Stimulated activated CD4-positive, alpha-beta T cell treated with anti-CD3 and anti-CD28 coated beads, Interleukin-12 subunit alpha, Interleukin-12 subunit beta, amount 100 ng/mL, for 48 hours (primary cell): ENCODE measurements around the gene CAPRIN2.

ENCODE experiments used
- DNase-seq, 3 donors: peaks; one replicate each; pipeline ENCODE4 v3.0.0-alpha.2; 2020; ENCODE audit warnings: low read depth in 2 of 3, low spot score in 1 of 3

Gene CAPRIN2, protein sequence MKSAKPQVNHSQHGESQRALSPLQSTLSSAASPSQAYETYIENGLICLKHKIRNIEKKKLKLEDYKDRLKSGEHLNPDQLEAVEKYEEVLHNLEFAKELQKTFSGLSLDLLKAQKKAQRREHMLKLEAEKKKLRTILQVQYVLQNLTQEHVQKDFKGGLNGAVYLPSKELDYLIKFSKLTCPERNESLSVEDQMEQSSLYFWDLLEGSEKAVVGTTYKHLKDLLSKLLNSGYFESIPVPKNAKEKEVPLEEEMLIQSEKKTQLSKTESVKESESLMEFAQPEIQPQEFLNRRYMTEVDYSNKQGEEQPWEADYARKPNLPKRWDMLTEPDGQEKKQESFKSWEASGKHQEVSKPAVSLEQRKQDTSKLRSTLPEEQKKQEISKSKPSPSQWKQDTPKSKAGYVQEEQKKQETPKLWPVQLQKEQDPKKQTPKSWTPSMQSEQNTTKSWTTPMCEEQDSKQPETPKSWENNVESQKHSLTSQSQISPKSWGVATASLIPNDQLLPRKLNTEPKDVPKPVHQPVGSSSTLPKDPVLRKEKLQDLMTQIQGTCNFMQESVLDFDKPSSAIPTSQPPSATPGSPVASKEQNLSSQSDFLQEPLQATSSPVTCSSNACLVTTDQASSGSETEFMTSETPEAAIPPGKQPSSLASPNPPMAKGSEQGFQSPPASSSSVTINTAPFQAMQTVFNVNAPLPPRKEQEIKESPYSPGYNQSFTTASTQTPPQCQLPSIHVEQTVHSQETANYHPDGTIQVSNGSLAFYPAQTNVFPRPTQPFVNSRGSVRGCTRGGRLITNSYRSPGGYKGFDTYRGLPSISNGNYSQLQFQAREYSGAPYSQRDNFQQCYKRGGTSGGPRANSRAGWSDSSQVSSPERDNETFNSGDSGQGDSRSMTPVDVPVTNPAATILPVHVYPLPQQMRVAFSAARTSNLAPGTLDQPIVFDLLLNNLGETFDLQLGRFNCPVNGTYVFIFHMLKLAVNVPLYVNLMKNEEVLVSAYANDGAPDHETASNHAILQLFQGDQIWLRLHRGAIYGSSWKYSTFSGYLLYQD

DNA sequence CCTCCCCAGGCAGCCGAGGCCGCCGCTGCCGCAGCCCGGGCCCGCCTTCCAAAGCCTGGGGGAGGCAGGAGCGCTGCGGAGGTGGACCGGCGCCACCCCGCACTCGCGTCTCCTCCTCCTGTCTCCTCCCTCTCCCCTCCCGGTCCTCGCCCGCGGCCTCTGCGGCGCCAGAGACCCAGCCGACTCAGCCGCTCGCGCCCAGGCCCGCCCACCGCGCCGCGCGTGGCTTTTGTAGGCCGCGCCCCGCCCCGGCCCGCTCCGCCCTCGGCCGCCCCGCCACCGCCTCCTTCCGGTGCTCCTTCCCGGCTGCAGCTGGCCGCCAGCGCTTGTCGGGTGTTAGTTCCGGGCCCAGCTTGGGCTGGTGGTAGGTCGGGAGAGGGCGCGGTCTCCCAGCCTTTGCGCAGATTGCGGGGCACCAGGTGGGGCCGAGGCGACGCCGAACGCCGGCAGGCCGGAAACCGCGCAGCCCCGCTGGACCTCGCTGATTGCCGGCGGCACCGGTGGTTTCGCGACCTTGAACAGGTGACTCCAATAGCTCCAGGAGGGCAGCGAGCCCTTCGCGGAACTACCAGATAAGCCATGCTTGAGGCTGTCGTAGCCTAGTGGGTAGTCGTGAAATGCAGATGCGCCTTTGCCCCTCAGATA, at the start of gene CAPRIN2:
Gene CAPRIN2 (minus strand): TSS at position 202 of the 645 bp plus-strand sequence. CDS start 1,431 bp downstream, outside the sequence.
- peak; percentile 85 to 92 (median 86) for DNase-seq

DNA sequence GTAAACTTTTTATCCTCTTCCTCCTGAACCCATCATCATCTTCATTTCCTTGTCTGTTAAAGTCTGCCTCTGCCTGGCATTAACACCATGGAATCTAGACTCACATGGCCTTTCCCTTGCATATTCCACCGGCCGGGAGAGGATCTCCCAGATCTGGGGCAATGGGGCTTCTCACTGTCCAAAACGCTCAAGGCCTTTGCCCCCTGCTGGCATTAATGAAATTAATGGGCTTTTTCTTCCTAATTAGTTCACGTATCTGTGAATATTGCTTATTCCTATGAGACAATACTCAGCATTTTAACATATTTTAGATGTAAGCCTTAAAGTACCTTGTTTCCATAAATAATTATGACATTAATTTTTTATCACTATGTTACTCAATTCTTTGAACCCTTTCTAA, 42.9 kb upstream of the CAPRIN2 start:
- no peak for DNase-seq

DNA sequence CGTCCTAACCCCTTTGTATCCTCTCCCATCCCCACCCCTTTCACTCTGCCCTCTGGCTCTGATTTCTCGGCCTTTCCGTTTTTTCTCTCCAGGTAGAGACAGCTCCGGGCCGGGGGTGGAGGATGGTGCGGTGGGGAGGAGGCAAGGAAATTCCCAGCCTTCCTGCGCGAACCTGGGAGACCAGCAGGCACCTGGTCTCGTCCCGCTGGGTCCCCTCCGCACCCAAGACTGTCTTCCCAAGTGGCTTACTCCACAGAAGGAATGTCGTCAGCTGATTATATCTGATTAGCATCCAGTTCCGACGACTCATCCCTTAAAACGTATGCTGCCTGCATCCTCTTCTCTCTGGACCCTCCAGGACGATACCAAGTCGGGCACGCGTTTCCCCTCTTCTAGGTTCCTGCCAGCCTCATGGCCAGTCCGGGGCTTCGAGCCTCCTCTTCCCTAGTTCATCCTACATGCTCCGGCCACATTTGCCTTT, 42.2 kb upstream of the CAPRIN2 start:
- no peak for DNase-seq

DNA sequence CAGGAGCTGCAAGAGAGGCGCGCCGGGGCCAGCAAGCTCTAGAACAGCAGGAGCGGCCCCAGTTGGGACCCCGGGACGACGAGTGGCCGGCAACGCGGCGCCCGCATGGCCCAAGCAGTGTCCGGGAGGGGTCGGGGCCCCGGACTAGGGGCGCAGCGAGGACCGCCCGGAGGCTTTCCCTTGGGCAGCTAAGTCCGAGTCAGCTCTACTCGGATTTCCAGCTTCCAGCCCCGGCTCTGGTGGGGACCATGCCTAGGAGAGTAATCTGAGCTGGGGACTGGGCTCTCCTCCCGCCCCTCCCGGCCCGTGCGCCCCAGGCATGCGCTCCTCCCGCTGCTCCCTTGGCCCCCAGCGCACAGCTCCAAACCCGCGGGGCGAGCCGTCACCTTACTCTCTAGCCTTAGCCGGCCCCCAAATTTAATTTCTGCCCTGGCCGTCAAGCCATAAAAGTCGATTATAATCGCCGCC, 41.6 kb upstream of the CAPRIN2 start:
- no peak for DNase-seq

DNA sequence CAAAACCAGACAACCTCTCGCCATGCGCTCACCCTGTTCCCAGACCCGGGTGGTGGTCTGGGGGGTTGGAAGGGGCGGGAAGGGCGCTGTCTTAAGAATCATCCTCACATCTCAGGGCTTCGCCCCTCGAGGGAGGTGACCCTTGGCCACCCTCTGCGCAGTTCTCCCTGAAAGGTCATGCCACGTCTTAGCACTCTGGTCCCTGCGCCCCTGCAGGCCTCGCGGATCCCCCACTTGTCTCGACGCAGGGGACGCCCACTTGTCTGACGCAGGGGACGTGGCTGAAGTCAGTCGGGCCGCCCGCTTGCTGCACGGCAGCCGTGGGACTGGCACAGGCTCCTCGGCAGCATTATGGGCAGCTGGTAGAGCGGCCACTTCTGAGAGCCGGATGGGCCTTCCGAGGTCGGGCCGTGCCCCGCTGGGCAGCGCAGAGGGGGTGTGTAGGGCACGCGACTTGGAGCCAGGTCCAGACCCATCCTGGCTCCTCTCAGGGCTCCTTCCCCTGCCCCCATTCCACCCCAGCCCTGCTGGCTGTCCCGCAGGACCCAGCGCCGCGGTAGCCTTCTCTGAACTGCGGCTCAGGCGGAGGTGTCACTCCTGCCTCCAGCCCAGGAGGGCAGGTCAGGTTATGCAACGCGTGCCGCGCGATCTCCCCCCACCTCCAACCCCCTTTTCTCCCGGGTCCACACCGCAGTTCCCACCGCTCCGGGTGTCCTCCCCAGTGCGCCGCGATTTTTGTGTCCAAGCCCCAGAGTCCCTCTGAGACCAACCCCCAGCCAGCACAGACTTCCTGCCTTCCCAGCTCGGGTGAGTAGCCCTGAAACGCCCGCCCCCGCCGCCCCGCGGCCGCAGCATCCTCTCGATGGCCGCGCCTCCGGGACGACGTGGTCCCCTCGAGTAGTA, 40.9 kb upstream of the CAPRIN2 start:
- peak; percentile 46 to 57 (median 53) for DNase-seq

DNA sequence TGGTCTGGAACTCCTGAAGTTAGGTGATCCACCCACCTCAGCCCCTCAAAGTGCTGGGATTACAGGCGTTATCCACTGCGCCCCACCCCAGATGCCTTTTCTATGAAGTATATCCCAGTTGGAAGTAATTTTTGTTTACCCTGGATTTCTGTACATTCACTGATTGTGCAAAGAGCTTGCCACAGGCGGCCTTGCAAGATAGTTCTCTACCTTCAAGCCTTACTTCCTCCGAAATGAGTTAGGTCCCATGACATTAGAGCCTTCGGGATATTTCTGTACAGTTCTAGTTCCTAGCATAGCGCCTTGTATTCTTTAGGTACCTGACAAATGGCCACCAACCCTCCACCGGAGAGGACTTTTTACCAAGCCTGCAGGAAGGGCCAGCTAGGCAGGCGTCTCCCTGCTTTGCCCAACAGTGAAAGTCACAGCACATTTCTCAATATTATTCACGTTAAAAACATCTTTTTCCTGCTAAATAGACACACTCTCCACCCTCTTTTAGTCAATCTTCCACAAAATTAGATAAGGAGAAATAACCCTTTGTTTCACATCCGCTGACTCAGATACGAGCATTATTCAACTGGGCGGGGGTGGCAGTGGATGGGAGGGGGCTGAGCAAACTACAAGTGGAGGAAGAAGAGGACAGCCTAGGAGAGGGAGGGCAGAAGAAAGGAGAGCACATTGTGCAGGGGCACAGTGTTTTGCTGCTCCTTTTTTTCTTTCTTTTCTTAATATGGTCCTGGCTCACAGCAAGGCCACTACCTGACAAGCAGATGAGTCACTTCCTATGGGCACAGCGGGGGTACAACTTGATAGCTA, 40.0 kb upstream of the CAPRIN2 start:
- DNase-seq, result no peak

DNA sequence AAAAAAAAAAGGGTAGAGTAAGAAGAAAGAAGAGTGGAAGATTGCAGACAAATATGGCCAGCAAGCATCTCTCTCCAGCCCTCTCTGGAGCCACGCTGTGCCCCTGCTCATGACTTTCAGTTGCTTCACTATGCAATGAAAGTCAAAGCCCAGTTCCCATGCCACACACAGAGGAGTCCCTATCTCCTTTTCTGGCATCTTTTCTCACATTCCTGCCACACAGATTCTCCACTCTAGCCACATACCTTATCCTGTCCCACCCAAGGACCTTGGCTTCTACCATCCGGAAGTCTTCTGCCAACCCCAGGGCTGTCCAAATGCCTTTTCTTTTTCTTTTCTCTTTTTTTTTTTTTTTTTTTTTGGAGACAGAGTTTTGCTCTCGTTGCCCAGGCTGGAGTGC, 39.3 kb upstream of the CAPRIN2 start:
- no peak for DNase-seq

DNA sequence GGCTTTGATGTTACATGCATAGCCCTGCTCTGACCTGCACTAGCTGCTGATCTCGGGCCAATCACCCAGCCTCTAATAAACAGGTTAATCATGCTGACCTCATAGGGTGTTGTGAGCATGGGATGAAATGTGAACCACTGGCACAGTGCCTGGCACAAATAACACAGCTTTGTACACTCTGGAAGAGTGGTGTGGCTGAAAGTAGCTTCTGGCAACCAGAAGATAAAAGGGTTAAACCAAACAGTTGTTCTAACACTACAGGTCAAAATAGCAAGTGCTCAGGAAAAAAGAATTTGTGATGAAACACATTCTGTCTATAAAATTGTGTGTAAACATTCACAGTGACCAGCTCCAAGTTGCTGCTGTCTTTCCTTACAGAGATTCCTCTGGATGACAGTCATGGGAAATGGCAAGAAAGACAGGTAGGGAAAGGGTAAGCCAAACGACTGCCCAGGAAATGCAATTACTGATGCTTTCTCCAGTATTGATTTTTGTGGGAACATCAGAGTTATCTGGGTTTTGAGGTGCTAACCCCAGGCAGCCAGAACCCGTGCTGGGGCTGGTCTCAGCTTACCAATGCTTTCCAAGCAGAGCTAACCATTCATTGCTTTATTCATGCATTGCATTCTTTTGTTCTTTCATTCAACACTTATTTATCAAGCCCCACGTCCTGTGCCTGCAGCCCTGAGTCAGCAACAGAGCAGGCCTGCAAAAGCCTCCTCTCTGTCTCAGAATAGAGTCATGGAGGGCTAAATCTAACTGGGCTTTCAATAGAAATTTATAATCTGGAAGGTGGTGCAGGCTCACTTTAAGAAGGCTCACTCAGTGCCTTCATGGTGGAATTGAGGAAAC, 38.1 kb upstream of the CAPRIN2 start:
- no peak for DNase-seq

DNA sequence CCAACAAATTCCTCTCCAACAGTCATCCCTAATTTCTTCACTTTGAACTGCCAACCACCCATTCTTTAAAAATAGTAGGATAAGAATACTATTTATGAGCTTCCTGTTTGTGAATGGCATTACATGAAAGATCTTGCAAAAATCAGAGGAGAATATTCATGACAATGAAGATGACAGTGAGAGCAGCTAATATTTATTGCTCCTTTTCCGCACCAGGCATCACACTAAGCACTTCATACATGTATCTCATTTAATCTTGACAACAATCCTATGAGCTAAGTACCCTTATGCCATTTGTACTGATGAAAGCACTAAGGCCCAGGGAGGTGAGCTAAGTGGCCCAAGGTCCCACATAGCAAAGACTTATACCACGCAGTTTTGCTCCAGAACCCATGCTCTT, 37.3 kb upstream of the CAPRIN2 start:
- no peak for DNase-seq

DNA sequence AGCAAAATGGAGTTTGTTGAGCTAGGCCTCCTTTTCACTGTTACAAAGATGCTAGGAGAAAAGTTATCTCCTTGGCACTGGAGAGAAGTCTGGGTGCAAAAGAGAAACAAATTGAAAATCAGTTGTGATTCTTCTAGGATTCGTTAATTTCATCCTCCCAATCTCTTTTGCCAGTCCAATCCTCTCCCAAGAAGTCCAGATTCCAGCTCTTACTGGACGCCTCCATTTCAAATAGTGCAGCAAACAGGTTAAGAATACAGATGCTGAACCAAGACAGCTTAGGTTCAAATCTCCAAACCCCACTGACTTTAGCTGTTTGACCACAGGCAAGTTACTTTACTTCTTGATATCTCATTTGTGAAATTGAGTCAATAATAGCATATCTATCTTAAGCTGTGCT, 34.0 kb upstream of the CAPRIN2 start:
- no peak for DNase-seq

DNA sequence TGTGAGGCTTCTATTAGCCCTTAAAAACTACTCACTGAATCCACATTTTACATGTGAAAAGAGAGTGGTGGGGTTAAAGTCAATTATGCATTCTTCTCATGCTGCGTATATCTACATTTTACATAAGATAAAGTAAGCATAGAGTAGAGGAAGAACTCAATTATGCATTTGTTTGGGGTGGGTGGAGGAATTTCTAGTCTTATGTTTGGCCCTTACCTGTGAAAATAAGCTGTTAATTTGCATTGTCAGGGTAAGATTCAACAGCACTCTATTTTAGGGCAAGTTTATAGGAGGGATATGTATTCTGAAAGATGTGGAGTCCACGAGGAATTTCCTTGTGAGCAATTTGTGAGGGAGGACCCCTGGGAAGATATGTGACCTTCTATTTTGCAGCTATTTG, 30.9 kb upstream of the CAPRIN2 start:
- DNase-seq, result no peak

DNA sequence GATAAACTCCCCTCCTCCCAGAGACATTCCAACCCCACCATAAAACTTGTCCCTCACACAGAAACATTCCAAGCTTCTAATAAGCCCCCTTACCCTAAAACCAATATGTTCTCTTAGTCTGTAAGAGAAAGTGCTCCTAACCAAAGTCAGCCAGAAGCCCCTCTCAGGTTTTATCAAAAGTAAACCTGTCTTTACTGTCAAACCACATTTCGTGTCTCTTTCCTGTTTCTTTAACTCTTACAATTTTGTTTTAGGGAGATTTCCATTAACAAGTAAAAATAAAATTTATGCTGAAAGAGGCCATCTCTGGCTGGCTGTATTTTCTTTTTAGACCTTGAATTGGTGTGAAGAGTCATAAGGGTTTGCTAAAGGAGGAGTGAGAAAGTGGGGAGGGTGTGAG, 29.8 kb upstream of the CAPRIN2 start:
- DNase-seq, result no peak

DNA sequence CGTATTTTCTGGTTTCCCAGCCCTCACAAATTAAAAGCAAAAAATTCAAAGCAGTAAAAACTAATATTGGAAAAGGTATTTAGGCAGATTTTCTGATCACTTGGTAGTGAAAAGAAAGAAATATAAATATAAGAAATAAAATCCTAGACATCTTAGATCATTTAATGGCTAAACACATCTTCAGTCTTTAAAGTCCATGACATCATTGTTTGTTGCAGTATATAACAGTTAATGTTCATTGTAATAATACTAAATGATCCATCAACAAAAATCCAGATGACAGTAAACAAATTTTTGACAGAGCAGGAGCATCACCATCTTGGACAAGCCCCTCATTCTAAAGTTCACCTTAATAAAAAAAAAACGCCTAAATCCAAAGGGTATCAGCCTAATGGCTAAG, 29.2 kb upstream of the CAPRIN2 start:
- no peak for DNase-seq

DNA sequence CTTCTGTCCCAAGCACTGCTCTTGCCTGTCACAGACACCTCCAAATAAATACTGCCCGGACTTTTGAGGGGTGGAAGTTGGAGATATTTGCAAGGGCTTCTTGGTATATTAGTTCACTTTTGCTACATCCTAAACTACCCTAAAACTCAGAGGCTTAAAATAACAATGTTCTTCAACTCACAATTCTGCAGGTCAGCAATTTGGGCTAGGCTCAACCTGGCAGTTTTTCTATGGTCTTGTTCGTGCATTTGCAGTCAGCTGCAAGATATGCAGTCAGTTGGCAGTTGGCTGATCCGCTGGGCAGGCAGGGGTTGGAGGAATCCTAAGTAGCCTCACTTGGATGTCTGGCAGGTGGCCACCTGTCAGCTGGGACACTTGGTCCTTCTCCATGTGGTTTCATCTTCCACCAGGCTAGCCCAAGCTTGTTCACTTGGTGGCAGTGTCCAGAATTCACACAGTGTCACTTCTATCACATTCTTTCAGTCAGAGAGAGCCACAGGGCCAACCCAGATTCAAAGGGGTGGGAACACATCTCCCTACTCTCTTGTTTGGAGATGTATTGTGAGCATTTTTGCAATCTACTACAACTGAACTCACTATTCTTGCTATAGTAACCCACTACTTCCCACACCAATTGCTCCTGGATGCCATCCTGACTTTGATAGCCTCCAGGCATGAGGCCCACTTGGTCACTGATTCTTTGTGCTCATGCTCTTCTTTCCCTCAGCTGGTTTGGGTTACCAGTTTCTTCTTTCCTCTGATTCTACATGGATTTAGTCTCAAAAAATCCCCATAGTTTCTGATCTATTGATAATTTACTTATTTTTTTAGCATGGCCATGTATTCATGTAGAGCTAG, 27.8 kb upstream of the CAPRIN2 start:
- no peak for DNase-seq

DNA sequence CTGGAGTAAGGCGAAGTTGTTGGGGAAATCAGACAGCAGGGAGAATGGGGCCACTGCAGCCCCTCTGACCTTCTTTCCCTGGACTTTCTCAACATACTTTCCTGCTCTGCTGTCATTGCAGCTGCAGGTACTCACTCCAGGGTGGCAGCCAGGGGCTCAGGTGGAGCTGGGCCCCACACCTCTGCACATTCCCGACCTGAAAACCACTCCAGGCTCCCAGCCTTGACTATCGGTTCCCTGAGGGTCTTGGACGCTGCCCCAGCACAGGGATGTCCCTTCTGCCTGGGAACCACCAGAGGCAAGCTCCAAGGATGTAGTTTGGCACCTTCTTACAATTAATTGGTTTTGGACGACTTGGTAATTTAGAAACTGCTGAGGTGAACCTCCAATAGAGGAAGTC, 24.8 kb upstream of the CAPRIN2 start:
- DNase-seq, result no peak

DNA sequence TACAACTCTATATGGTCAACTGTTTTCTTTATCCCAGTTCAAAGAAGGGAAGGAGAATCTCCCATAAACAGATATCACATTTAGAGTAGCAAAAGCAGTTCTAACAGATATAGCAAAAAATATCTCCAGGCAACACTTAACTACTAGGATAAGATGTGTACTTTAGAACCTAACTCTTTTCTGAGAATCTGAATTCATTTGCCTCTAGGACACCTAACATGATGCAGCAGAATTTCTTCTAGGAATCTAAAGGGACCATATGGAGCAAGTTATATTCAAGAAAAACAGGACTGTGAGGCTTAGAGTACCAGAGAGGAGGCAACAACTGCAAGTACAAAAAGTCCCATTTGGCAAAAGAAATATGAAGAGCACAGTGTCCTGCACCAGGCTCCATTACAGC, 24.4 kb upstream of the CAPRIN2 start:
- no peak for DNase-seq

DNA sequence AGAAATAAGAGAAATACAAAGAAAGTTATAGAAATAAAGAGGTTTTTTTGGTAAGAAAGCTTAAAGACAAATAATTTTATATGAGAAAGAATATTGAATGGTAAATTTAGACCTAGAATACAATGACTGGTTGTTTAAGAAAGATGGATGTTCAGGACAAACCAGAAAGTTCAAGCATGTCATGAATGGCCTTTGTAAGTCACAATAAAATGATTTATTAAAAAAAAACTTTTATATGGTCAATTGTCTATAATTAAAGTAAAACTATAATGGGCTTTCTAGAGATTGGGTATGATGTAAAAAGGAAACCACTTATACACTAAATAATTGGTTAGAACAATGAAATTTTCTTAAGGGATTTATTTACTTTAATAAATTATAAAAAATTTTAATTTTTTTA, 19.8 kb upstream of the CAPRIN2 start:
- DNase-seq, result no peak
